Large intestine (tissue), 3 donors: ENCODE results near the gene DDHD1. TPM values are rescaled to one million over a fixed set of nuclear protein-coding genes. Genes with fewer than 3 reads are reported as not detected.
"Not testable (repeated sequence)": the region's sequence is repeated elsewhere in the genome, so short reads cannot be mapped to it uniquely, and the experiment has no call there.

ENCODE experiments used
- DNase-seq, 2 donors: peaks; one replicate each; pipeline versions ENCODE4 v3.0.0 to v3.0.0-alpha.2; 2013
- H3K27ac ChIP-seq: one replicate; pipeline ENCODE4 v1.5.1; 2013; ENCODE audit warnings: low read length
- H3K27me3 ChIP-seq: 2 replicates; pipeline ENCODE4 v1.6.1; 2013; ENCODE audit warnings: low read length; ENCODE audit not compliant: control insufficient read depth, insufficient read depth
- H3K36me3 ChIP-seq: 2 replicates; pipeline ENCODE4 v1.6.1; 2013; ENCODE audit warnings: low read length; ENCODE audit not compliant: control insufficient read depth, insufficient read depth
- H3K4me1 ChIP-seq: one replicate; pipeline ENCODE4 v1.6.1; 2013; ENCODE audit warnings: low read length; ENCODE audit not compliant: control insufficient read depth, insufficient read depth
- H3K4me3 ChIP-seq: one replicate; pipeline ENCODE4 v1.5.1; 2013; ENCODE audit warnings: low read length
- H3K9me3 ChIP-seq: one replicate; pipeline ENCODE4 v1.6.1; 2013; ENCODE audit warnings: mild to moderate bottlenecking, low read depth, low read length, moderate library complexity; ENCODE audit not compliant: control insufficient read depth
- WGBS: methylation state at CpG from one replicate; pipeline ENCODE4 v1.1.5; 2013; ENCODE audit warnings: low lambda C conversion rate; ENCODE audit not compliant: insufficient coverage; 5-methylcytosine and 5-hydroxymethylcytosine counted together
- polyA plus RNA-seq: library from polyadenylated mRNA; unstranded; fragments of 120-200 nt; gene quantifications from one replicate; pipeline ENCODE4 v1.2.1, GENCODE V29; 2013

DDHD1 gene
- polyA plus RNA-seq, 1 donor = 10.2 TPM

- H3K27me3 ChIP-seq, H3K27ac ChIP-seq, DNase-seq, H3K36me3 ChIP-seq, H3K9me3 ChIP-seq, H3K4me3 ChIP-seq, H3K4me1 ChIP-seq: not testable (repeated sequence)
- WGBS = 98% methylated on average over 7 of the region's 11 CpGs
Observed at GRCh38 chr14:53181463-53182081, 28.4 kb upstream of the DDHD1 start.

GRCh38 chr14:53180272-53181221, 27.4 kb upstream of the DDHD1 start:
- DNase-seq = no peak
- 87% methylated on average over 4 of the region's 13 CpGs for WGBS

GRCh38 chr14:53179486-53180005, 26.4 kb upstream of the DDHD1 start:
- H3K27ac ChIP-seq, H3K36me3 ChIP-seq, DNase-seq, H3K9me3 ChIP-seq, H3K4me1 ChIP-seq, H3K27me3 ChIP-seq, H3K4me3 ChIP-seq: not testable (repeated sequence)
- 60% methylated on average over 1 of the region's 2 CpGs for WGBS

More at GRCh38 chr14:53180272-53181221, 27.4 kb upstream of the DDHD1 start:
- H3K27ac ChIP-seq = no peak overlapping the region
- no peak overlapping the region for H3K4me3 ChIP-seq
- no peaks in the 10 kb centered on the region for H3K36me3 ChIP-seq
- no peaks in the 10 kb centered on the region for H3K9me3 ChIP-seq
- no peaks in the 10 kb centered on the region for H3K4me1 ChIP-seq
- peaks cover 5% of the 10 kb centered on the region for H3K27me3 ChIP-seq

- no peak for DNase-seq
- no peaks in the 10 kb centered on the region for H3K36me3 ChIP-seq
- no peaks in the 10 kb centered on the region for H3K9me3 ChIP-seq
- no peaks in the 10 kb centered on the region for H3K4me1 ChIP-seq
- H3K27ac ChIP-seq = no peak overlapping the region
- 100% methylated on average over 1 of the region's 4 CpGs for WGBS
- H3K4me3 ChIP-seq = no peak overlapping the region
- H3K27me3 ChIP-seq = peaks cover 2% of the 10 kb centered on the region
Observed at GRCh38 chr14:53175375-53175774, 22.3 kb upstream of the DDHD1 start.

- no peaks in the 10 kb centered on the region for H3K4me1 ChIP-seq
- H3K4me3 ChIP-seq = no peak overlapping the region
- no CpG with 5 or more reads among the region's 4 CpGs for WGBS
- peaks cover 2% of the 10 kb centered on the region for H3K27me3 ChIP-seq
- DNase-seq = no peak
- H3K27ac ChIP-seq = no peak overlapping the region
- H3K36me3 ChIP-seq = no peaks in the 10 kb centered on the region
- no peaks in the 10 kb centered on the region for H3K9me3 ChIP-seq
Observed at GRCh38 chr14:53174918-53175317, 21.8 kb upstream of the DDHD1 start.

- no peaks in the 10 kb centered on the region for H3K27me3 ChIP-seq
- no peaks in the 10 kb centered on the region for H3K36me3 ChIP-seq
- no peaks in the 10 kb centered on the region for H3K9me3 ChIP-seq
- no peaks in the 10 kb centered on the region for H3K4me1 ChIP-seq
- DNase-seq = no peak
- H3K27ac ChIP-seq = no peak overlapping the region
- no peak overlapping the region for H3K4me3 ChIP-seq
- WGBS = no CpG with 5 or more reads among the region's 9 CpGs
Observed at GRCh38 chr14:53168786-53169185, 15.7 kb upstream of the DDHD1 start.

GRCh38 chr14:53167602-53168328, 14.6 kb upstream of the DDHD1 start:
- Histone ChIP-seq H3K4me1 (no peaks in the 10 kb centered on the region), H3K27me3 (no peaks in the 10 kb centered on the region), H3K36me3 (no peaks in the 10 kb centered on the region), H3K27ac (no peak overlapping the region), H3K4me3 (no peak overlapping the region), H3K9me3 (no peaks in the 10 kb centered on the region)
- WGBS = 80% methylated on average over 4 of the region's 4 CpGs
- no peak for DNase-seq

- Histone ChIP-seq H3K27ac (no peak overlapping the region), H3K4me1 (no peaks in the 10 kb centered on the region), H3K4me3 (no peak overlapping the region), H3K9me3 (no peaks in the 10 kb centered on the region), H3K27me3 (no peaks in the 10 kb centered on the region), H3K36me3 (no peaks in the 10 kb centered on the region)
- DNase-seq = no peak
- 100% methylated on average over 1 of the region's 2 CpGs for WGBS
Observed at GRCh38 chr14:53161758-53162435, 8.8 kb upstream of the DDHD1 start.

GRCh38 chr14:53156238-53156637, 3.1 kb upstream of the DDHD1 start:
- H3K4me3 ChIP-seq = no peak overlapping the region
- no peaks in the 10 kb centered on the region for H3K27me3 ChIP-seq
- no peak overlapping the region for H3K27ac ChIP-seq
- H3K36me3 ChIP-seq = no peaks in the 10 kb centered on the region
- no peaks in the 10 kb centered on the region for H3K4me1 ChIP-seq
- no peaks in the 10 kb centered on the region for H3K9me3 ChIP-seq
- DNase-seq = no peak
- WGBS = 80% methylated on average over 1 of the region's 4 CpGs

- Histone ChIP-seq H3K4me3 (peak overlapping the region; percentile 52), H3K9me3 (no peaks in the 10 kb centered on the region), H3K4me1 (no peaks in the 10 kb centered on the region), H3K27me3 (no peaks in the 10 kb centered on the region), H3K27ac (peak overlapping the region; percentile 64), H3K36me3 (no peaks in the 10 kb centered on the region)
- WGBS = no CpG with 5 or more reads among the region's 4 CpGs
- DNase-seq = no peak
Observed at GRCh38 chr14:53153702-53154112, 584 bp upstream of the DDHD1 start.
